Activated CD4-positive, alpha-beta T cell treated with anti-CD3 and anti-CD28 coated beads for 36 hours (primary cell): ENCODE data around the gene RPL13. TPM values are rescaled to one million over a fixed set of nuclear protein-coding genes. Genes with fewer than 3 reads are reported as not detected.
"Not testable (repeated sequence)": the region's sequence is repeated elsewhere in the genome, so short reads cannot be mapped to it uniquely, and the experiment has no call there.

Source experiments
- ATAC-seq: fragments of 200-7000 bp; cut with Tn5 transposase; one replicate; pipeline ENCODE4 v1.10.0; 2021; ENCODE audit warnings: mild to moderate bottlenecking, moderate library complexity
- CTCF ChIA-PET: fragments of 350-600 bp; sonication (Branson Sonifier 250); formaldehyde crosslinking; loops from one replicate; lab custom pipeline; 2021; ENCODE audit warnings: antibody characterized with exemption; lab: Charles Lee
- POLR2A ChIA-PET: fragments of 350-600 bp; sonication (Branson Sonifier 250); formaldehyde crosslinking; loops from one replicate; lab custom pipeline; 2021; ENCODE audit warnings: antibody characterized with exemption, inconsistent platforms; lab: Charles Lee
- DNase-seq: peaks from one replicate; pipeline ENCODE4 v3.0.0-alpha.2; 2020
- H3K27ac Mint-ChIP-seq: one replicate; pipeline ENCODE4 v1.8.0; 2021; ENCODE audit warnings: mixed read lengths
- H3K27me3 Mint-ChIP-seq: one replicate; pipeline ENCODE4 v1.8.0; 2021; ENCODE audit warnings: mixed read lengths
- H3K36me3 Mint-ChIP-seq: one replicate; pipeline ENCODE4 v1.8.0; 2021; ENCODE audit warnings: low read depth, mixed read lengths
- H3K4me1 Mint-ChIP-seq: one replicate; pipeline ENCODE4 v1.8.0; 2021; ENCODE audit warnings: mixed read lengths
- H3K4me3 Mint-ChIP-seq: one replicate; pipeline ENCODE4 v1.8.0; 2021; ENCODE audit warnings: mild to moderate bottlenecking, moderate library complexity, mixed read lengths
- H3K9me3 Mint-ChIP-seq: one replicate; pipeline ENCODE4 v1.8.0; 2021; ENCODE audit warnings: low read depth, mixed read lengths
- intact Hi-C, 2 experiments: fragments of 100-400 bp; cut with DNase I in 1 of 2; cut with micrococcal nuclease in 1 of 2; formaldehyde crosslinking; loops; one replicate each; pipeline versions ENCODE4 v1.14.2 to v1.15.1; 2022 to 2024; cut with DNase I, micrococcal nuclease
- total RNA-seq, 2 experiments: library from RNA; stranded (reverse); gene quantifications; one replicate each; pipeline ENCODE4 v1.2.3, GENCODE V29; 2021

Gene RPL13
- total RNA-seq, 2 experiments from 2014 or later: 2,518 to 3,038 TPM

DNA sequence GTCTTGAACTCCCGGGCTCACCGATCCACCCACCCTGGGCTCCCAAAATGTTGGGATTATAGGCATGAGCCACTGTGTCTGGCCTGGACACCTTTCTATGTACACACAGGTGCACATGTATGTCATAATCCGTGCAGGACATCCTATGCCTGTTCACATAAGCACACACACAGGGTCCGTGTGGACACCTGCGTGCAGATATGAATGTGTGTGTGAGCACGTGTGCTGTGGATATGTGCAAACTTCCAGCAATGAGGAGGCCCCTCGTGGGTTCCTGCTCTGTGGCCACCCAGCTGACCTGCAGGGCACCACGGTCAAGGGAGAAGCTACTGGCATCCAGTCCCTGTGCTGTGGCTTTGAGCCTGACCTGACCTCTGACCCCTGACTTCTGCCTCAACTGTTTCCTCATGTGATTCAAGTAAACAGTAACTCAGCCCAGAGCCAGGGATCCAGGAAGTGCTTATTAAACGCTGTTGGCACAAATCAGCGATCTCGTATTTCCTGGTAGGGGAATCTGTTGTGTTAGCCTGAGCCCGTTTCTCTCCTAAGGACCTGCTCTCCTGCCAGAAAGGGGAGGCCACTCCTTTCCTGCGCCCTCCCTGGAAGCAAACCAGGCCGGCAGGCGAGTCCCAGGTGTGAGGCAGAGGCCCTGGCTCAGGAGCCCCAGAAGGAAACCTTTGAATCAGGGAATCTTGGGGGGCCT lies 21.5 kb downstream of the RPL13 start:
- Mint-ChIP-seq H3K9me3 (no peaks in the 10 kb centered on the region), H3K36me3 (peaks cover 10% of the 10 kb centered on the region), H3K27ac (no peak overlapping the region), H3K4me1 (no peaks in the 10 kb centered on the region), H3K4me3 (no peak overlapping the region), H3K27me3 (no peaks in the 10 kb centered on the region)
- ATAC-seq (no peak), DNase-seq (no peak)
- intact Hi-C loops: no loop called here
- ChIA-PET POLR2A (no interaction called here), CTCF (no interaction called here)

DNA sequence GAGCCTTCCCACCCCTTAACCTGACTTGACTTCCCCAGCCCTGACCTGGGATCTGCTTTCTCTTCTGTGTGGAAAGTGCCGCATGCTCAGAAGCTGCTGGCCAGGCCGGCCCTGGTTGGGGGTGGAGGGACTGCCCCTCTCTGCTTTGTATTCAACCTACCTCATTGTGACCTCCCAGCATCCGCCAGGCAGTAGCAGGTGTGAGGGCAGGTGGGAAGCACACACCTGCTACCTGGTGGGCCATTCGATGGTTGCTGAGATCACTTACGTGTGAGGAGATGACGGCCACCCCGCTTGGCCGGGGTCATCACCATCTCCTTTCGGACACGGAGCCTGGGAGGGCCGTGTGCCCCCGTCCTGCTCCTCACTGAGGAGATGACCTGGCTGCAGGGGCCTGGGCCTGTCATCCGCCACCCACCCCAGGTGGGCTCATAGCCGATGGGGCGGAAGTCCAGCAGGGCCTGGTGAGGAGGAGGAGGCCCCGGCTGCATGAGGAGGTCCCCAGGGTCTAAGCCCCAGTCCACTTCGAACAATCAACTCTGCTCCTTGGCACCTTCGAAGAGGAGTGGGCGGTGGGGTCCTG lies 22.2 kb downstream of the RPL13 start:
- Mint-ChIP-seq H3K4me3 (no peak overlapping the region), H3K27ac (no peak overlapping the region), H3K4me1 (no peaks in the 10 kb centered on the region), H3K27me3 (no peaks in the 10 kb centered on the region), H3K36me3 (peaks cover 8% of the 10 kb centered on the region), H3K9me3 (no peaks in the 10 kb centered on the region)
- ChIA-PET POLR2A (no interaction called here), CTCF (no interaction called here)
- ATAC-seq (no peak), DNase-seq (no peak)
- intact Hi-C loops: no loop called here

DNA sequence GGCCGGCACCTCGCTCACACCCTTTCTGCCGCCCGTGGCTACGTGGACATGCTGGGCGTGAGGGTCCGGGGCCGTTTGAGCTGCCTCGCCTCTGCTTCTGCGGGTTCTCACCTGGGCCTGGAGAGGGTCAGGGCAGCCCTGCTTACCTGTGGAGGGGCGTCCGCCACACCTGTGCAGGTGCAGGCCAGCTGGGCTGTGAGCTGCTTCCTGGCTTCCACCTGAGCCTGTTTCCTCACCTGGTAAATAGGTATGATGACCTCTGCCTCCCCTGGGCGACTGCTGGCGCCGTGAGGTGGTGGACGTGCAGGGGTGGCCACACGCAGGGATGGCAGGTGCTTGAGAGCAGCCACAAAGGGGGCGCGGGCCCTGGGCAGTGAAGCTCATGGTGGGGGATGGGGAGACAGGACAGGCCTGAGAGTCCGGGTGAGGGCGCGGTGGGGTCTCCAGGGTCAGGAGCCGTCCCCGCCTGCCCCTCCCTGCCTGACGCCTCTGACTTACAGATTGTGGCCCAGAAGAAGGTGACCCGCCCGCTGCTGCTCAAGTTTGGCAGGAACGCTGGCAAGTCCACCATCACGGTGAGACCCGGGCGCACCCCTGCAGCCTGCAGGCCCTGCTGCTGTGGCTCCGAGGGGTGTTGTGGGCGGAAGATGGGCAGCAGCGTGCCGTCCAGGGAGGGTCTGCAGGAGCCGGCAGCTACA lies 22.9 kb downstream of the RPL13 start:
- CTCF ChIA-PET: interaction anchor here (0.6 kb wide), 1 partner anchor 337 kb away, joined by 3 read pairs; no protein-coding TSS in a partner anchor
- POLR2A ChIA-PET: no interaction called here
- H3K4me3 Mint-ChIP-seq: no peak overlapping the region
- DNase-seq (no peak), ATAC-seq (no peak)
- no peaks in the 10 kb centered on the region for H3K9me3 Mint-ChIP-seq
- H3K27me3 Mint-ChIP-seq: no peaks in the 10 kb centered on the region
- no peaks in the 10 kb centered on the region for H3K4me1 Mint-ChIP-seq
- H3K36me3 Mint-ChIP-seq: peaks cover 6% of the 10 kb centered on the region
- intact Hi-C loops: no loop called here
- H3K27ac Mint-ChIP-seq: no peak overlapping the region

DNA sequence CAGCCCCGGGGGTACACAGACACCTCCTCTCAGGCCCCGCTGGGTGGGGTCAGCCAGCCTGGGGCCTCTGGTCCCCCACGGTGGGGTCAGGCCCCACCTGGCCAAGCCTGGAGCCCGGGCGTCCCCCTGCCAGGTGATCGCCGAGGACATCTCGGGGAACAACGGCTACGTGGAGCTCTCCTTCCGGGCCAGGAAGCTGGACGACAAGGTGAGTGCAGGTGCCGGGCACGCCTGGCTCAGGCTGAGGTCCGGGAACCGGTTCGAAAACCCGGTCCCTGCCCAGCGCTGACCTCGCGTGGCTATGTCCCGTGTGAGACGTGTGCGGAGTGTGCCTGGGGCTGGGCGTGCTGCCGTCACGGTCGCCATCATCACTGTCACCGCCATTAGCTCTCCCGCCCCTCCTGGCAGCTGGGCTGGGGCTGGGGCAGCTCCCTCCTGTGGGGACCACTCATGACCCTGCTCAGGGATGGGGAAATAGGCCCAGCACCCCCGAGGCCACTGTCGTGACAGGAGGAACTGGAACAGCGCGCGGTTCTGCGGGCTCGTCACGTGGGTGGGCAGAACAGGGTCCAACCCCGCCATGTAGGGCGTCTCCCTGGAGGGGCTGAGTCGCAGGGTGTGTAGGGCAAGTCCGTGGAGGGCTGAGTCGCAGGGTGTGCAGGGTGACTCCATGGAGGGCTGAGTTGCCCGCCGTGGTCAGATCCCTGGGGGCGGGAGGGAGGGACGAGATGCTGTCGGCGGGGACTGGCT lies 23.6 kb downstream of the RPL13 start:
- ChIA-PET CTCF (interaction anchor here (0.6 kb wide), 1 partner anchor 336 kb away, joined by 3 read pairs; no protein-coding TSS in a partner anchor), POLR2A (no interaction called here)
- H3K4me1 Mint-ChIP-seq: no peaks in the 10 kb centered on the region
- no peak for ATAC-seq
- no peaks in the 10 kb centered on the region for H3K9me3 Mint-ChIP-seq
- H3K4me3 Mint-ChIP-seq: no peak overlapping the region
- H3K36me3 Mint-ChIP-seq: peaks cover 5% of the 10 kb centered on the region
- no peaks in the 10 kb centered on the region for H3K27me3 Mint-ChIP-seq
- intact Hi-C loops: no loop called here
- no peak for DNase-seq
- no peak overlapping the region for H3K27ac Mint-ChIP-seq

DNA sequence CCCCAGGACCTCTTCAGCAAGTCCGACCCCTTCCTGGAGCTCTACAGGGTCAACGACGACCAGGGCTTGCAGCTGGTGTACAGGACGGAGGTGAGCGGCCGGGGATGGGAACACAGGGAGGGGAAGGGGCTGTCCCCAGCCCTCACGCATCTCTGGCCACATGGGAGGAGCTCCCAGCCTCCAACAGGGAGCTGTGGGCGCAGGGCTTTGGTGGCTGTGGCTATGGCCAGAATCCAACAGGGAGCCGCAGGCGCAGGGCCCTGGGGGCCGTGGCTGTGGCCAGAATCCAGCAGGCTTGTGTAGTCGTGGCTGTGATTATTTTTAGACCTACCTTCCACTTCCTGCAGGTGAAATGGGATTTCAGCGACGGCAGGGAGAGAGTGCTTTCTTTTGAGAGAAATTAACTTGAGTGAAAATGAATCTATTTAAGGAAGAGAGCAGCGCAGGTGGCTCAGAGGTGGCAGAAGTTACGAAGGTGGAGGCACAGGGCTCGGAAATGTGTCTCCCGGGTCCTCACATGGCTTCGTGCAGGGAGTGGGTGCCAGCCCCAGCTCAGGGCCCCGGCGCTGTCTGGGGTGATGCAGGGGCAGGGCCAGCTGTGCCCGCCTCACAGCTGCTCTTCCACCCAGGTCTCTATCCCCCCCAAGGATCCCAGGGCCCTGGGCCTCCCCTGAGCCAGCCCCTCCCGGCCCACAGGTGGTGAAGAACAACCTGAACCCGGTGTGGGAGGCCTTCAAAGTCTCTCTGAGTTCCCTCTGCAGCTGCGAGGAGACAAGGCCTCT lies 24.5 kb downstream of the RPL13 start:
- H3K4me1 Mint-ChIP-seq: no peaks in the 10 kb centered on the region
- H3K4me3 Mint-ChIP-seq: no peak overlapping the region
- ATAC-seq (no peak), DNase-seq (no peak)
- H3K27ac Mint-ChIP-seq: no peak overlapping the region
- CTCF ChIA-PET: no interaction called here
- no peaks in the 10 kb centered on the region for H3K27me3 Mint-ChIP-seq
- POLR2A ChIA-PET: no interaction called here
- peaks cover 5% of the 10 kb centered on the region for H3K36me3 Mint-ChIP-seq
- intact Hi-C loops: no loop called here
- no peaks in the 10 kb centered on the region for H3K9me3 Mint-ChIP-seq

DNA sequence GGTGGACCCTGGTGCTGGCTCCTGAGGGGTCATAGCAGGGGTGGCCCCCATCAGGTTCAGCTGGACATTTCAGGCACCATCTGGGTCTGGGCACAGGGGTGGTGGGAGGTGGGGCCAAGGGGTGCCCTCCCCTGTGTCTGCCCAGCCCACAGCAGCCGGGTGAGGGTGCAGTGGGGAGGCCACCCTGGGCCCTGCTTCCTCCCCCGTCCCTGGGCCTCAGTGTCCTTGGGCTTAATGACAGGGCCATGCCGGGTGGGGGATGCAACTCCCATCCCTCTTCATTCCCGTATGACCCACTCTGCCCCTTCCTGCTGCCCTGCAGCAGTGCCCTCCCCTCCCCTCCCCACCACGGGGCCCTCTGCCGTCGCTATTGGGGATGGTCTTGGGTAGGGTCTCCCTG lies 25.7 kb downstream of the RPL13 start:
- no peak for ATAC-seq
- intact Hi-C loops: loop anchor here in 1 of 2 experiments (2.0 kb wide), 1 partner anchor 393 kb away; no protein-coding TSS in a partner anchor
- H3K4me1 Mint-ChIP-seq: no peaks in the 10 kb centered on the region

DNA sequence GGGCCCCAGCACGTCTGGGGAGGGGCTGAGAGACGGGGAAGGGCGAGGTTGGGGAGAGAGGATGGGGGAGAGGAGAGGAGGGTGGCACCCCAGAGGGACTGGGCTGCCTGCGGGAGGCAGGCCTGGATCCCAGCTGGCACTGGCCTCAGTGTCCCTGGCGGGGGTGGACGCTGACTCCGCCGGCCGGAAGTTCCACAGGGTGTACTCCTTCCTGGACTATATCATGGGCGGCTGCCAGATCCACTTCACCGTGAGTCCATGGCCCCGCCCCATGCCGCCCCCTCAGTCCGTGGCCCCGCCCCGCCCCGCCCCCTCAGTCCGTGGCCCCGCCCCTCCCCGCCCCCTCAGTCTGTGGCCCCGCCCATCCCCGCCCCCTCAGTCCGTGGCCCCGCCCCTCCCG lies 26.4 kb downstream of the RPL13 start:
- CTCF ChIA-PET: no interaction called here
- intact Hi-C loops: loop anchor here in 1 of 2 experiments (1.0 to 2.0 kb wide), 2 partner anchors 340 to 394 kb away; no protein-coding TSS in a partner anchor
- H3K27ac Mint-ChIP-seq: no peak overlapping the region

More for the DNA sequence above, 25.7 kb downstream of the RPL13 start:
- H3K27ac Mint-ChIP-seq: no peak overlapping the region
- ChIA-PET CTCF (no interaction called here), POLR2A (no interaction called here)
- H3K36me3 Mint-ChIP-seq: peaks cover 5% of the 10 kb centered on the region
- no peak overlapping the region for H3K4me3 Mint-ChIP-seq
- no peaks in the 10 kb centered on the region for H3K27me3 Mint-ChIP-seq
- DNase-seq: no peak
- H3K9me3 Mint-ChIP-seq: no peaks in the 10 kb centered on the region

DNA sequence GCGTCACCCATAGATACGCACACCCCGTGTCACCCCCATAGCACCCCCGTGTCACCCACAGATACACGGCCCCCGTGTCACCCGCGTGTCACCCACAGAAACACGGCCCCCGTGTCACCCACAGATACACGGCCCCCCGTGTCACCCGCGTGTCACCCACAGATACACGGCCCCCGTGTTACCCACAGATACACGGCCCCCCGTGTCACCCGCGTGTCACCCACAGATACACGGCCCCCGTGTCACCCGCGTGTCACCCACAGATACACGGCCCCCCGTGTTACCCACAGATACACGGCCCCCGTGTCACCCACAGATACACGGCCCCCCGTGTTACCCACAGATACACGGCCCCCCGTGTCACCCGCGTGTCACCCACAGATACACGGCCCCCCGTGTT lies 27.2 kb downstream of the RPL13 start:
- H3K9me3 Mint-ChIP-seq, DNase-seq, CTCF ChIA-PET, H3K27me3 Mint-ChIP-seq, ATAC-seq, H3K27ac Mint-ChIP-seq, H3K4me3 Mint-ChIP-seq, H3K4me1 Mint-ChIP-seq, H3K36me3 Mint-ChIP-seq, POLR2A ChIA-PET: not testable (repeated sequence)
- intact Hi-C loops: loop anchor here in 1 of 2 experiments (1.0 to 2.0 kb wide), 2 partner anchors 340 to 395 kb away; no protein-coding TSS in a partner anchor

More for the DNA sequence above, 26.4 kb downstream of the RPL13 start:
- Mint-ChIP-seq H3K4me3 (no peak overlapping the region), H3K4me1 (no peaks in the 10 kb centered on the region), H3K36me3 (peaks cover 3% of the 10 kb centered on the region), H3K27me3 (no peaks in the 10 kb centered on the region), H3K9me3 (no peaks in the 10 kb centered on the region)
- DNase-seq (peak; percentile 60), ATAC-seq (peak; percentile 31)
- POLR2A ChIA-PET: no interaction called here

DNA sequence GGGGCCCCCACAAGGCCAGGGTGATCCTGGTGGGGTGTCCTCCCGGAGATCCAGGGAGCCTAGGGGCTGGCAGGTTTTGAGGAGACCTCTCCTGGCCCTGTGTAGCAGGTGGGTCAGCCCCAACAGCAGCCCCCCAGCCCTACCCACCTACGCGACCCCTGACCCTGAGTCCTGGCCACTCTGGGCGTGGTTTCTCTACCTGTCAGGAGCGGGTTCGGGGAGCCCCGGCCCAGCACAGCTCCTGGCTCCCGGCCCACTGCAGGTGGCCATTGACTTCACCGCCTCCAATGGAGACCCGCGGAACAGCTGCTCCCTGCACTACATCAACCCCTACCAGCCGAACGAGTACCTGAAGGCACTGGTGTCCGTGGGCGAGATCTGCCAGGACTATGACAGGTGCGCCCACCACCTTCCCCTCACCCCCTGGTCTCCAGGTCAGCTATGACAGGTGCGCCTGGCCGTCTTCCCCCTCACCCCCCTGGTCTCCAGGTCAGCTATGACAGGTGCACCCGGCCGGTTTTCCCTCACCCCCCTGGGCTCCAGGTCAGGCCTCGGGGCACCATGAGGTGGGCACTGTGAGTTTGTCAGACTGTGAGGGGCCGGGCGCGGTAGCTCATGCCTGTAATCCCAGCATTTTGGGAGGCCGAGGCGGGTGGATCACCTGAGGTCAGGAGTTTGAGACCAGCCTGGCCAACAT lies 28.1 kb downstream of the RPL13 start:
- intact Hi-C loops: no loop called here
- Mint-ChIP-seq H3K4me1 (peaks cover 2% of the 10 kb centered on the region), H3K4me3 (no peak overlapping the region), H3K27ac (no peak overlapping the region), H3K9me3 (no peaks in the 10 kb centered on the region), H3K27me3 (no peaks in the 10 kb centered on the region), H3K36me3 (peaks cover 2% of the 10 kb centered on the region)
- ChIA-PET POLR2A (no interaction called here), CTCF (no interaction called here)
- DNase-seq (no peak), ATAC-seq (no peak)

DNA sequence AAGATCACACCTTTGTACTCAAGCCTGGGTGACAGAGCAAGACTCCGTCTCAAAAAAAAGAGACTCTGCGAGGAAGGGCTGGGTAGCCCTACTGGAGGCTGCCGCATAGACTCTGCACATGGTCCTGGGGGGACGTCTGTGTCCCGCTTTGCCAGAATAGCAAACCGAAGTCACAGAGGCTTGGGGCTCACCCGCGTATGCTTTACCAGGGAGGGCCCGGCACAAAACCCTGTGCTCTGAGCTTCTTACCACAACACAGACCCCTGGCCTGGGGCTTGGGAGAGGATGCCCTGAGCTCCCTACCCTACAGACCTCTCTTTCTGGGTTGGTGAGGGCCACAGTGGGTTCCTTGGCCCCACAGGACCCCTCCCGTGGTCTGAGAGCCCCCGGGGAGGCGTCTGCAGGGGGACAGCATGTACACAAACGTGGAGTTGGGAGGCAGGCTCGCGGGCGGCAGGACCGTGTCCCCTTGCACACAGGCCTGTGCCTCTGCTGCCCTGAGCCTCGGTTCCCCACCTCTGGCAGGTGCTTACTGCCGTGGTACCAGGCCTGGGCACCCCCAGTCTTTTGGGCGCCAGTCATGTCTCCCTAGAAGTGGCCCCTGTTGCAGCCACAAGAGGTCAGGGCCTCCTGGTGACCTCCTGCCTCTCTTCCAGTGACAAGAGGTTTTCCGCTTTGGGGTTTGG lies 28.9 kb downstream of the RPL13 start:
- Mint-ChIP-seq H3K27ac (no peak overlapping the region), H3K36me3 (peaks cover 2% of the 10 kb centered on the region), H3K4me3 (no peak overlapping the region), H3K9me3 (no peaks in the 10 kb centered on the region), H3K4me1 (peaks cover 7% of the 10 kb centered on the region), H3K27me3 (no peaks in the 10 kb centered on the region)
- ChIA-PET POLR2A (no interaction called here), CTCF (interaction anchor here (0.9 kb wide), 1 partner anchor 13 kb away, joined by 5 read pairs; no protein-coding TSS in a partner anchor)
- intact Hi-C loops: no loop called here
- no peak for DNase-seq
- ATAC-seq: no peak
